ENCODE measurements around the gene CPN1. TPM values are rescaled to one million over a fixed set of nuclear protein-coding genes. Genes with fewer than 3 reads are reported as not detected.

Gene CPN1
- total and polyA plus RNA-seq, 8 donors = not detected

GRCh38 chr10:100067466-100067865, 14.2 kb downstream of the CPN1 start:
- H3K27me3 ChIP-seq = peaks cover 0 to 20% of the 10 kb centered on the region in 2 donors
- no peak overlapping the region for H3K4me3 ChIP-seq
- ATAC-seq (no peak), DNase-seq (no peak)
- intact Hi-C loops (cut with DNase I) = no loop called here
- no peaks in the 10 kb centered on the region for H3K9me3 ChIP-seq
- H3K27ac ChIP-seq = no peak overlapping the region
- TF ChIP-seq CTCF (IDR thresholded peaks at IDR 0.05) = no peak
- no peaks in the 10 kb centered on the region for H3K36me3 ChIP-seq
- no peaks in the 10 kb centered on the region for H3K4me1 ChIP-seq

GRCh38 chr10:100065084-100065660, 16.5 kb downstream of the CPN1 start:
- H3K4me3 ChIP-seq = no peak overlapping the region

GRCh38 chr10:100061401-100061800, 20.3 kb downstream of the CPN1 start:
- no peak for TF ChIP-seq CTCF (IDR thresholded peaks at IDR 0.05)
- H3K27ac ChIP-seq = no peak overlapping the region
- no peaks in the 10 kb centered on the region for H3K9me3 ChIP-seq
- intact Hi-C loops (cut with DNase I) = no loop called here
- ATAC-seq (no peak), DNase-seq (no peak)
- H3K27me3 ChIP-seq = peaks cover 0 to 17% of the 10 kb centered on the region in 2 donors
- no peak overlapping the region for H3K4me3 ChIP-seq
- H3K36me3 ChIP-seq = no peaks in the 10 kb centered on the region
- no peaks in the 10 kb centered on the region for H3K4me1 ChIP-seq

More at GRCh38 chr10:100065084-100065660, 16.5 kb downstream of the CPN1 start:
- DNase-seq (peak in 1 of 4 donors; percentile 79), ATAC-seq (no peak)
- Histone ChIP-seq H3K4me1 (no peaks in the 10 kb centered on the region), H3K27me3 (peaks cover 0 to 20% of the 10 kb centered on the region in 2 donors), H3K36me3 (no peaks in the 10 kb centered on the region), H3K9me3 (no peaks in the 10 kb centered on the region), H3K27ac (no peak overlapping the region)
- intact Hi-C loops (cut with DNase I) = no loop called here
- TF ChIP-seq CTCF (IDR thresholded peaks at IDR 0.05) = no peak

- intact Hi-C loops (cut with DNase I) = no loop called here
- no peaks in the 10 kb centered on the region for H3K4me1 ChIP-seq
- no peak overlapping the region for H3K4me3 ChIP-seq
- DNase-seq (no peak), ATAC-seq (no peak)
- H3K27me3 ChIP-seq = no peaks in the 10 kb centered on the region
- H3K9me3 ChIP-seq = peaks cover 0 to 6% of the 10 kb centered on the region in 2 donors
- no peaks in the 10 kb centered on the region for H3K36me3 ChIP-seq
- no peak for TF ChIP-seq CTCF (IDR thresholded peaks at IDR 0.05)
- no peak overlapping the region for H3K27ac ChIP-seq
Measured at GRCh38 chr10:100057948-100058347, 23.7 kb downstream of the CPN1 start.

- DNase-seq (no peak), ATAC-seq (no peak)
- no peak for TF ChIP-seq CTCF (IDR thresholded peaks at IDR 0.05)
- H3K27me3 ChIP-seq = peaks cover 0 to 8% of the 10 kb centered on the region in 2 donors
- H3K9me3 ChIP-seq = peaks cover 0 to 6% of the 10 kb centered on the region in 2 donors
- intact Hi-C loops (cut with DNase I) = no loop called here
- no peaks in the 10 kb centered on the region for H3K36me3 ChIP-seq
- no peak overlapping the region for H3K4me3 ChIP-seq
- H3K27ac ChIP-seq = no peak overlapping the region
- H3K4me1 ChIP-seq = no peaks in the 10 kb centered on the region
Measured at GRCh38 chr10:100053686-100054460, 27.8 kb downstream of the CPN1 start.

Measured in left lung (tissue), 10 donors.